Hematopoietic multipotent progenitor cell treated with erythropoietin and hydrocortisone succinate and interleukin-3 and kit ligand, for 15 days (in vitro differentiated cells): ENCODE measurements around the gene TLCD2.
"Not testable (repeated sequence)": the region's sequence is repeated elsewhere in the genome, so short reads cannot be mapped to it uniquely, and the experiment has no call there.

Source experiments
- DNase-seq: peaks from one replicate; pipeline ENCODE4 v3.0.0-alpha.2; 2015; ENCODE audit warnings: low spot score

The TLCD2 gene

GRCh38 chr17:1735834-1736347 is 25.7 kb upstream of the TLCD2 start:
- DNase-seq, result no peak

- no peak for DNase-seq
Measured at GRCh38 chr17:1735418-1735817, 25.2 kb upstream of the TLCD2 start.

- no peak for DNase-seq
Measured at GRCh38 chr17:1733759-1734158, 23.6 kb upstream of the TLCD2 start.

- DNase-seq, result no peak
Measured at GRCh38 chr17:1732833-1733321, 22.7 kb upstream of the TLCD2 start.

GRCh38 chr17:1732241-1732832 is 22.2 kb upstream of the TLCD2 start:
- DNase-seq, result no peak

GRCh38 chr17:1731194-1731506 is 21.0 kb upstream of the TLCD2 start:
- no peak for DNase-seq

GRCh38 chr17:1730326-1731193 is 20.4 kb upstream of the TLCD2 start:
- peak; percentile 98 for DNase-seq

- DNase-seq, result no peak
Measured at GRCh38 chr17:1729966-1730325, 19.8 kb upstream of the TLCD2 start.

- DNase-seq, result no peak
Measured at GRCh38 chr17:1727876-1728630, 17.9 kb upstream of the TLCD2 start.

- no peak for DNase-seq
Measured at GRCh38 chr17:1727258-1727789, 17.1 kb upstream of the TLCD2 start.

GRCh38 chr17:1726626-1727257 is 16.6 kb upstream of the TLCD2 start:
- no peak for DNase-seq

GRCh38 chr17:1725642-1726511 is 15.7 kb upstream of the TLCD2 start:
- no peak for DNase-seq

GRCh38 chr17:1724869-1725641 is 14.9 kb upstream of the TLCD2 start:
- no peak for DNase-seq

- peak; percentile 89 for DNase-seq
Measured at GRCh38 chr17:1724351-1724868, 14.2 kb upstream of the TLCD2 start, which contains the start of gene WDR81. WDR81 (plus strand) TSS chr17:1724704; CDS start chr17:1724960, 256 bp downstream.

GRCh38 chr17:1722022-1722421 is 11.8 kb upstream of the TLCD2 start:
- DNase-seq, result not testable (repeated sequence)

- DNase-seq, result peak; percentile 84
Measured at GRCh38 chr17:1720856-1721386, 10.7 kb upstream of the TLCD2 start.

GRCh38 chr17:1718362-1719165 is 8.4 kb upstream of the TLCD2 start:
- DNase-seq, result no peak

GRCh38 chr17:1716912-1717695 is 6.9 kb upstream of the TLCD2 start:
- peak; percentile 99 for DNase-seq
